ENCODE data around the gene L1TD1.
"Not testable (repeated sequence)": the region's sequence is repeated elsewhere in the genome, so short reads cannot be mapped to it uniquely, and the experiment has no call there.

The L1TD1 gene

GRCh38 chr1:62194651-62195544 lies at the start of gene L1TD1:
L1TD1 (plus strand) TSS chr1:62194849; CDS start chr1:62206629, 11,780 bp downstream.
- H3K4me3 ChIP-seq (ENCODE audit: low read depth, low read length), result no peak within 1 kb of the TSS
- no peak for TF ChIP-seq CTCF (conservative IDR thresholded peaks at IDR 0.05; ENCODE audit: low read depth, low read length)
- peak; percentile 10 for DNase-seq (ENCODE audit: low read depth)

GRCh38 chr1:62159940-62160348 lies 34.7 kb upstream of the L1TD1 start:
- no peak for DNase-seq (ENCODE audit: low read depth)
- no peak for TF ChIP-seq CTCF (conservative IDR thresholded peaks at IDR 0.05; ENCODE audit: low read depth, low read length)

GRCh38 chr1:62161711-62162110 lies 32.9 kb upstream of the L1TD1 start:
- no peak for TF ChIP-seq CTCF (conservative IDR thresholded peaks at IDR 0.05; ENCODE audit: low read depth, low read length)
- no peak overlapping the region for H3K4me3 ChIP-seq (ENCODE audit: low read depth, low read length)
- no peak for DNase-seq (ENCODE audit: low read depth)

More at GRCh38 chr1:62159940-62160348, 34.7 kb upstream of the L1TD1 start:
- no peak overlapping the region for H3K4me3 ChIP-seq (ENCODE audit: low read depth, low read length)

GRCh38 chr1:62170380-62170779 lies 24.3 kb upstream of the L1TD1 start:
- DNase-seq (ENCODE audit: low read depth); H3K4me3 ChIP-seq (ENCODE audit: low read depth, low read length): not testable (repeated sequence)

- no peak overlapping the region for H3K4me3 ChIP-seq (ENCODE audit: low read depth, low read length)
- peak; percentile 85 for TF ChIP-seq CTCF (conservative IDR thresholded peaks at IDR 0.05; ENCODE audit: low read depth, low read length)
- DNase-seq (ENCODE audit: low read depth), result peak; percentile 72
Observed at GRCh38 chr1:62175568-62176179, 19.0 kb upstream of the L1TD1 start.

GRCh38 chr1:62176597-62177312 lies 17.9 kb upstream of the L1TD1 start:
- no peak overlapping the region for H3K4me3 ChIP-seq (ENCODE audit: low read depth, low read length)
- no peak for DNase-seq (ENCODE audit: low read depth)
- TF ChIP-seq CTCF (conservative IDR thresholded peaks at IDR 0.05; ENCODE audit: low read depth, low read length), result no peak

GRCh38 chr1:62177621-62178020 lies 17.0 kb upstream of the L1TD1 start:
- no peak for TF ChIP-seq CTCF (conservative IDR thresholded peaks at IDR 0.05; ENCODE audit: low read depth, low read length)
- no peak for DNase-seq (ENCODE audit: low read depth)
- no peak overlapping the region for H3K4me3 ChIP-seq (ENCODE audit: low read depth, low read length)

Measured in choroid plexus epithelial cell (primary cell).